Transverse colon (tissue), 4 donors: Measurements from ENCODE around the gene SLC22A6. TPM values are rescaled to one million over a fixed set of nuclear protein-coding genes. Genes with fewer than 3 reads are reported as not detected.

Source experiments
- DNase-seq: peaks from one replicate; pipeline ENCODE4 v3.0.0-alpha.2; 2019
- H3K27ac ChIP-seq, 4 donors: fragments of 200-600 bp; sonication (generic); 2 replicates each; pipeline ENCODE4 v1.5.1; 2016 to 2018; ENCODE audit warnings: inconsistent platforms in 4 of 4
- H3K27me3 ChIP-seq: fragments of 200-600 bp; sonication (generic); 2 replicates; pipeline ENCODE4 v1.5.1; 2017; ENCODE audit warnings: inconsistent platforms
- H3K36me3 ChIP-seq, 4 donors: fragments of 200-600 bp; sonication (generic); 2 replicates each; pipeline ENCODE4 v1.5.1; 2017 to 2019; ENCODE audit warnings: inconsistent platforms in 4 of 4
- H3K4me1 ChIP-seq, 4 donors: fragments of 200-600 bp; sonication (generic); 2 replicates each; pipeline ENCODE4 v1.5.1; 2017 to 2020; ENCODE audit warnings: inconsistent platforms in 4 of 4
- H3K4me3 ChIP-seq, 4 donors: fragments of 200-600 bp; sonication (generic); 1 replicate in 1 of 4; 2 replicates in 3 of 4; pipeline versions ENCODE4 v1.5.1 to v1.6.1; 2017 to 2019; ENCODE audit warnings: inconsistent platforms in 4 of 4
- H3K9me3 ChIP-seq, 2 donors: fragments of 200-600 bp; sonication (generic); 2 replicates each; pipeline ENCODE4 v1.5.1; 2017 to 2019; ENCODE audit warnings: inconsistent platforms in 2 of 2
- EP300 ChIP-seq: sonication (generic); formaldehyde crosslinking; IDR thresholded peaks from one replicate; pipeline ENCODE4 v1.6.1; 2017; ENCODE audit warnings: antibody characterized with exemption, low read depth
- POLR2A ChIP-seq: fragments of 450-650 bp; IDR thresholded peaks from one replicate; pipeline ENCODE4 v1.6.1; 2016; ENCODE audit warnings: antibody characterized with exemption, mild to moderate bottlenecking, moderate library complexity
- POLR2AphosphoS5 ChIP-seq, 3 donors: sonication (generic); formaldehyde crosslinking; IDR thresholded peaks; one replicate each; pipeline ENCODE4 v1.6.1; 2016; ENCODE audit warnings: antibody characterized with exemption in 3 of 3
- WGBS, 2 donors: methylation state at CpG; one replicate each; pipeline ENCODE4 v1.1.5; 2018; ENCODE audit warnings: low coverage in 1 of 2; 5-methylcytosine and 5-hydroxymethylcytosine counted together
- in situ Hi-C, 4 donors: fragments of 200-750 bp; cut with MboI; loops; one replicate each; pipeline versions ENCODE4 v1.15.0 to v1.15.1; 2017; ENCODE audit warnings: low sequenced_read_pairs in 3 of 4, low pct_ligation_motif_present in 1 of 4, low pct_unique_long_range_greater_than_20kb in 1 of 4
- intact Hi-C: fragments of 100-400 bp; cut with DNase I; formaldehyde crosslinking; loops from one replicate; pipeline ENCODE4 v1.15.1; 2023; ENCODE audit warnings: low total_unique reads
- total RNA-seq, 4 donors: library from RNA; depleted of rRNA; stranded (reverse); fragments of >200 nt; gene quantifications; one replicate each; pipeline ENCODE4 v1.1.0, GENCODE V29; 2016
- TF ChIP-seq, protein P1 (sequence below), 5 experiments: fragments of 200-600 bp in 3 of 5; fragments of 450-650 bp in 2 of 5; sonication (generic) in 3 of 5; IDR thresholded peaks; 1 replicate in 2 of 5; 2 replicates in 3 of 5; pipeline ENCODE4 v1.5.1; 2016 to 2017; ENCODE audit warnings: antibody characterized with exemption in 5 of 5, inconsistent platforms in 3 of 5, mild to moderate bottlenecking in 2 of 5, moderate library complexity in 1 of 5

The SLC22A6 gene
- total RNA-seq, 4 donors from 2014 or later, result not detected

DNA sequence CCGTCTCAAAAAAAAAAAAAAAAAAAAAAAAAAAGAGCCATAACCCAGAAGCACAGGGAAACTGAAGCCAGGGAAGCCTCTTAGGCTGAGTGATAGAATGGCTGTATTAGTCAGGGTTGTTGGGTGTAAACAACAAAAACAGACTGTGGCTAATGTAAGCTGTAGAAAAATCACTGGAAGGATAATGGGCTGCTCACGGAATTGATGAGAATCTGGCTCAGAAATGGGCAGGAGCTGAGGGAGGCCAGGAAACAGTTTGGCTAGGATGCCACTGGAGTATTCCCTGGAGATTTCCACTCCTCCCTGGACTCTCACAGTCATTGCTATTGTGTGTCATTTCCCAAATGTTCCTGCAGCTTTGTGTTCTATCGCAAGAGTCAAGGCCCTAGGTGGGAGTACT, 22.4 kb downstream of the SLC22A6 start:
- 65 to 71% methylated on average over 1 to 3 of the region's 3 CpGs for whole genome bisulfite sequencing, 2 donors
- intact Hi-C loops, result no loop called here
- Histone ChIP-seq H3K36me3 (no peaks in the 10 kb centered on the region), H3K4me3 (no peak overlapping the region), H3K9me3 (no peaks in the 10 kb centered on the region), H3K27me3 (peaks cover 4% of the 10 kb centered on the region), H3K27ac (no peak overlapping the region), H3K4me1 (peaks cover 0 to 16% (median 11%) of the 10 kb centered on the region in 4 donors)
- TF ChIP-seq EP300 (no peak), POLR2A (no peak), POLR2AphosphoS5 (IDR thresholded peaks at IDR 0.05) (no peak)
- TF ChIP-seq, protein P1, sequence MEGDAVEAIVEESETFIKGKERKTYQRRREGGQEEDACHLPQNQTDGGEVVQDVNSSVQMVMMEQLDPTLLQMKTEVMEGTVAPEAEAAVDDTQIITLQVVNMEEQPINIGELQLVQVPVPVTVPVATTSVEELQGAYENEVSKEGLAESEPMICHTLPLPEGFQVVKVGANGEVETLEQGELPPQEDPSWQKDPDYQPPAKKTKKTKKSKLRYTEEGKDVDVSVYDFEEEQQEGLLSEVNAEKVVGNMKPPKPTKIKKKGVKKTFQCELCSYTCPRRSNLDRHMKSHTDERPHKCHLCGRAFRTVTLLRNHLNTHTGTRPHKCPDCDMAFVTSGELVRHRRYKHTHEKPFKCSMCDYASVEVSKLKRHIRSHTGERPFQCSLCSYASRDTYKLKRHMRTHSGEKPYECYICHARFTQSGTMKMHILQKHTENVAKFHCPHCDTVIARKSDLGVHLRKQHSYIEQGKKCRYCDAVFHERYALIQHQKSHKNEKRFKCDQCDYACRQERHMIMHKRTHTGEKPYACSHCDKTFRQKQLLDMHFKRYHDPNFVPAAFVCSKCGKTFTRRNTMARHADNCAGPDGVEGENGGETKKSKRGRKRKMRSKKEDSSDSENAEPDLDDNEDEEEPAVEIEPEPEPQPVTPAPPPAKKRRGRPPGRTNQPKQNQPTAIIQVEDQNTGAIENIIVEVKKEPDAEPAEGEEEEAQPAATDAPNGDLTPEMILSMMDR (IDR thresholded peaks at IDR 0.05), result no peak
- in situ Hi-C loops, result no loop called here
- no peak for DNase-seq

DNA sequence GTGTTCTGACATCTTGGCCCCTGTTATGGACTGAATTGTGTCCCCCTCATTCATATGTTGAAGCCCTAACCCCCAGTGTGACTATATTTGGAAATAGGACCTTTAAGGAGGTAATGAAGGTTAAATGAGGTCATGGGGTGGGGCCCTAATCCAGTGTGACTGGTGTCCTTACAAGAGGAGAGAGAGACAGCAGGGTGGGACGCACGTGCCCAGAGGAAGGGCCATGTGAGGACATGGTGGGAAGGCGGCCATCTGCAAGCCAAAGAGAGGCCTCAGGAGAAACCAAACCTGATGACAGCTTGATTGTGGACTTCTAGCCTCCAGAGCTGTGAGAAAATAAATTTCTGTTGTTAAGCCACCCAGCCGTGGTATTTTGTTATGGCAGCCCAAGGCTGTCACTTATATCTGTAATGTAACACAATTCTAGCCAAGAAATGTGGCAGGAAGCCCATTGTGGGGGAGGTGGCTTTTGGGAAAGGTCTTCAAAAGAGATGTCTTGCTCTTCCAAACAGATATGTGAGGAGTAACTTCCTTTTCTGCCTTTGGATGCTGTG, 23.7 kb downstream of the SLC22A6 start:
- no peak for TF ChIP-seq POLR2A
- TF ChIP-seq POLR2AphosphoS5 (IDR thresholded peaks at IDR 0.05), result no peak
- TF ChIP-seq EP300, result no peak
- TF ChIP-seq, protein P1 (IDR thresholded peaks at IDR 0.05), result no peak
- 88% methylated on average over 4 of the region's 4 CpGs; no CpG with 5 or more reads in 1 of the 2 donors for WGBS, 2 donors
- H3K27ac ChIP-seq, result no peak overlapping the region
- intact Hi-C loops (no loop called here), in situ Hi-C loops (no loop called here)
- H3K36me3 ChIP-seq, result no peaks in the 10 kb centered on the region
- H3K4me3 ChIP-seq, result no peak overlapping the region
- no peak for DNase-seq
- no peaks in the 10 kb centered on the region for H3K9me3 ChIP-seq
- H3K27me3 ChIP-seq, result no peaks in the 10 kb centered on the region
- peaks cover 0 to 16% (median 11%) of the 10 kb centered on the region in 4 donors for H3K4me1 ChIP-seq

DNA sequence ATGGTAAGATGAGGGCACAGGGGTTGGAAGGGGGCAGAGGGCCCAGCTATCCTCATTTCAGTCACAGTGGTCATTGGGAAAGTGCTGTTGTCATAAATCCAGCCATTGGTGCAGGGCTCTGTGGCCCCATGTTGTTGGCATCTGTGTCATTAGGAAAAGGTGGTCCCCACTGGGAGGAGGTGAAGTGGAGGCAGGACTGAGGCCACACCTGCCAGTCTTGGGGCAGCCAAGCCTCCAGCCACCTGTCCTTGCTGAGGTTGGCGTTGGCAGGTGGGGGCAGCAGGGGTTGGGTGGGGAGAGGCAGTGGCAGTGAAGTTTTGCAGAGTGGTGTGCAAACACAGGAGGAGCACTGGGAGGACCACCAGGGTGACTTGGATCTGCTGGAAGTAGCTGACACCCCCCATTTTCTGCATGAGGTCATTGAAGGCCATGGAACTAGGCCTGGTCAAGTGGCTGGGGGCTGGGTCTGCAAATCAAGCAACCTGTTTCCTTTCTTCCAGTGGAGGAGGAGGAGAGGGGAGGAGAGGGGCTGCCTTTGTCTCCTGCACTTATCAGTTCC, 25.3 kb downstream of the SLC22A6 start:
- TF ChIP-seq, protein P1 (IDR thresholded peaks at IDR 0.05), result no peak
- TF ChIP-seq POLR2A (no peak), EP300 (no peak), POLR2AphosphoS5 (IDR thresholded peaks at IDR 0.05) (no peak)
- no peaks in the 10 kb centered on the region for H3K27me3 ChIP-seq
- in situ Hi-C loops, result no loop called here
- H3K4me3 ChIP-seq, result no peak overlapping the region
- WGBS, 2 donors, result 100% methylated on average over 1 of the region's 1 CpG; no CpG with 5 or more reads in 1 of the 2 donors
- intact Hi-C loops, result no loop called here
- H3K27ac ChIP-seq, result peak overlapping the region in 2 of 4 donors; percentile 16 to 23
- peaks cover 0 to 16% (median 11%) of the 10 kb centered on the region in 4 donors for H3K4me1 ChIP-seq
- H3K9me3 ChIP-seq, result no peaks in the 10 kb centered on the region
- no peaks in the 10 kb centered on the region for H3K36me3 ChIP-seq
- no peak for DNase-seq

DNA sequence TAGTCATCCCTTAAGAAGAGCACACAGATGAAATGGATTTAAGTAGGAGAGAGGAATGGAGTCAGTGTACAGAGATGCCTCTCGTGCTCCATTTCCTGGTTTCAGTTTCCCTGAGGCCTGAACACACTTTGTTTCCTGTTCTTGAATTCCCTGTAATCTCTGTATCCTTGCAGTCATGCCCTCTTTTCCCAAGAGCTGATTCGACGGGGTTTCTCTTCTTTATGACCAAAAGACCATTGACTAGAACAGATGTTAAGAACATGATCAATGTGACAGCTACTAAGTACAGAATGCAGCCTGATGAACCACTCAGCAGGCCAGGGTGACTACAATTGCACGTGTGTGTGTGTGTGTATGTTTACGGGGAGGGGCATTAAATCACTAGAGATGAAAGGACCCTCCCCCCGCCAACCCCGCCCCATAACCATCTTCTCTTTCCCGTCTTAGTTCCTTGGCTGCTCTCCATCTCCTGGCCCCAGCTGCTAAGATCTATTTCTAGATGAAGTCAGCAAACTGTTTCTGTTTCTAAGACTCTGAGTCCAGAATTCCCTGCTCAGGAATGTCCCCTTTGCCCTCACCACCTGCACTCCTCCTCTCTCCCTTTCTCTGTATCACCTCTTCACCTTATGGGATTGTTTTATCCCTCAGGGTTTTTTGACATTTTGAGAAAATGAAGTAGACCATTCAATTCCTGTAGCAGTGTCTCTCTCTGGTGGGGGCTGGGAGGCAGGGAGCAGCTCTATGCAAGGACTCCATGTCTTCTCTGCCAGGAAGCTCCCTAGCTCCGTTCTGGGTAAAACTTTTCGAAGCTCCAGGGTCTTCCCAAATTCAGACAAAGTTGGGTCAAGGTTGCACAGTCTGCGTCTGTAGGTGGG, 26.0 kb downstream of the SLC22A6 start:
- Histone ChIP-seq H3K27me3 (no peaks in the 10 kb centered on the region), H3K9me3 (no peaks in the 10 kb centered on the region), H3K27ac (peak overlapping the region; percentile 16 to 44 (median 31)), H3K4me1 (peaks cover 0 to 16% (median 11%) of the 10 kb centered on the region in 4 donors), H3K4me3 (no peak overlapping the region), H3K36me3 (no peaks in the 10 kb centered on the region)
- intact Hi-C loops, result no loop called here
- 23 to 26% methylated on average over 10 to 11 of the region's 11 CpGs for WGBS, 2 donors
- no peak for TF ChIP-seq EP300
- TF ChIP-seq POLR2AphosphoS5 (IDR thresholded peaks at IDR 0.05), result no peak
- TF ChIP-seq, protein P1 (IDR thresholded peaks at IDR 0.05), result no peak
- TF ChIP-seq POLR2A, result no peak
- peak; percentile 30 for DNase-seq
- in situ Hi-C loops, result no loop called here
